ENCODE measurements around the gene SH2D7.

Gene SH2D7

DNA sequence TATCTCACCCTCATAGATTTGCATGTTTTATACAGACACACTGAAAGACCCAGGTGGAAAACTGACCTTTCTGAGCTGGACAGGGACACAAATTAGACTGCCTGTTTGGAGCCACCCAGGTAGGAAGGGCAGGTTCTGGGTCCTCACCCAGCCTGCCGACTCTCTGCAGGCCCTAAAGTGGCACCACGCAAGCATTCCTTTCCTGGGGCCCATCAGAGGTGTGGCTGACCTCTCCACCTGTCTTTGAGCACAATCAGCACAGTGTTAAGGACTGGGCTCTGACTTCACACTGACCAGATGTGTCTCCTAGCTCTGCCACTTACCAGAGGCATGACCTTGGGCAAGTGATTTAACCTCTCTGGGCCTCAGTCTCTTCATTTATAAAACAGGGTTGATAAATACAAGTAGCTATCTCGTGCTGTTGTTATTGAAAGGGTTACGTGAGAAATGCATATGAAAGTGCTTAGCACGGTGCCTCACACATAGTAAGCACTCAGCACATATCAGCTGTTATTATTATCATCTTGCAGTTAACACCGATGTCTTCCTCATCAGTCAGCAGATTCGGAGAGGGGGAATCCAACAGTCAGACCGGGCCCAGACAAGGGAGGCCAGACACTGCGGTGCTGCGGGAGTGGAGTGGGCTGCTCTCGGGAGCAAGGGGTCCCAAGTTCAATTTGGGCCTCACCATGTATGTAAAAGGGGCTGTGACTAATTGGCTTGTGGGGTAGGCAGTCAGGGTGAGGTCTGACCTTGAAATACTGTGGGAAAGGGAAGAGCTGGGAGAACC is 12.9 kb upstream of the SH2D7 start:
- no peak for DNase-seq

DNA sequence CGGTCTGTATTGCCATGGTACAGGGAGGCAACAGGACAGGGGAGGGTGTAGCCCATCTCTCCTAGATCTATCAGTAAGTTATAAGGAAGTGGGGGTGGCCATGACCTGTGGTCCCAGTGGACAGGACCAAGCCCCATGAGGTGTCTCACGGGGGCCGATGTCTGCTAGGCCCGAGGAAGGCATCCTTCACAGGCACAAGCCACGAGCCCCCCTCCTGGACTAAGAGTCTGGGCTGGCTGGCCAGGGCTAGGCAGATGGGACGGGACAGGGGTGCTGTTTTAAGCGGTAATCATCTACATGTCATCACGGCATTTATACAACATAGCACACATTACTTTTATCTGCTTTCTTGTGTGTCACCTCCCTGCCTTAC is 12.3 kb upstream of the SH2D7 start:
- no peak for DNase-seq

- no peak for DNase-seq
Observed at GRCh38 chr15:78082106-78082742, 10.1 kb upstream of the SH2D7 start.

- DNase-seq = no peak
Observed at GRCh38 chr15:78082743-78083110, 9.6 kb upstream of the SH2D7 start.

- DNase-seq = no peak
Observed at GRCh38 chr15:78083186-78083585, 9.2 kb upstream of the SH2D7 start.

- DNase-seq = no peak
Observed at GRCh38 chr15:78083687-78084448, 8.5 kb upstream of the SH2D7 start.

DNA sequence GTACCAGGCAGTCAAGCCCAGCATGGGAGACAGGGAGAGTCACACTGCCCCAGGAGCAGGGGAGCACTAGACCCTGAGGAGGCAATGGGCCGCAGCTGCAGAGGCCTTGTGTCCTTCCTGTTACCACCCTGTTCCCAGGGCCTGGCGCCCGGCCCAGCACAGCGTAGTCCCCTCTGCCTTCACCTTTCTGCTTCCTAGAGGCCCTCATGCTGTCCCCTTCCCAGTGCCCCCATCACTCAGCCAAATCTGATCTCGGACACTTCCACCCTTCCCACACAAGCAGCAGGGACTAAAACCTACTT is 8.0 kb upstream of the SH2D7 start:
- DNase-seq = no peak

GRCh38 chr15:78085928-78086327 is 6.4 kb upstream of the SH2D7 start:
- DNase-seq = no peak

GRCh38 chr15:78087951-78088772 is 4.2 kb upstream of the SH2D7 start:
- no peak for DNase-seq

- no peak for DNase-seq
Observed at GRCh38 chr15:78088773-78089080, 3.6 kb upstream of the SH2D7 start.

- no peak for DNase-seq
Observed at GRCh38 chr15:78090422-78091063, 1.8 kb upstream of the SH2D7 start.

DNA sequence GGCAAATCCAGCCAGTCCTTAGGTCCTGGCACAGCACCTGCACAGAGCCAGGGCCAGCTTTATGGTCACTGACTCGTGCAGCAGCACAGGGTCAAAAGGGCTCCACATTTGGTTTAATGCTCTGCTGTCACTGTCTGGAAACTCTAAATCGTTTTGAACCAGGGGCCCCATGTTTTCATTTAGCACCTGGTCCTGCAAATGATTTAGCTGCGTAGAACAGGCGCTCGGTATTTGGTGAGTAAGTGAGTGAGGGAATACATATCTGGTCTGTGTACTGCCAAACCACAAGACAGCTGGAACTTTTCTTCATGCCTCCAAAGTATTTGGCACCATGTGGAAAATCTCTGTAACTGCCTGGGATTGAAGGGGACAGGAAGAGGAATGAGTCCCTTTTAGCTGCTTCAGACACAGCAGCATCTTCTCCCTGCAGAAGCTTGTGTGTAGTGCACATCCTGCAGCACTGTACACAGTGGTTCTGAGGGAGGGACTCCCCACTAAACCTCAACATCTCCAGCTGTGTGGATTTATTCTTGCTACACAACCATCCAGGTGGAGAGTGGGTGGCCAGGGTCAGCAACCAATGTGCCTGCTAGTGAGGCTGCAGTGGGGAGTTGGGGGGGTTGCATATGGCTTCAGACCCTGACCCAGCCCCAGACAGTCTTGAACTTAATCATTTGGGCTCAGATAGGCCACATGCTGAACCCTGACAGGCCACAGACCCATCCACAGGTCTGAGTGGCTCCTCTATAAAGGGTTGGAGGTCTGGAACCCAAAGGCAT is 1.1 kb downstream of the SH2D7 start:
- no peak for DNase-seq

DNA sequence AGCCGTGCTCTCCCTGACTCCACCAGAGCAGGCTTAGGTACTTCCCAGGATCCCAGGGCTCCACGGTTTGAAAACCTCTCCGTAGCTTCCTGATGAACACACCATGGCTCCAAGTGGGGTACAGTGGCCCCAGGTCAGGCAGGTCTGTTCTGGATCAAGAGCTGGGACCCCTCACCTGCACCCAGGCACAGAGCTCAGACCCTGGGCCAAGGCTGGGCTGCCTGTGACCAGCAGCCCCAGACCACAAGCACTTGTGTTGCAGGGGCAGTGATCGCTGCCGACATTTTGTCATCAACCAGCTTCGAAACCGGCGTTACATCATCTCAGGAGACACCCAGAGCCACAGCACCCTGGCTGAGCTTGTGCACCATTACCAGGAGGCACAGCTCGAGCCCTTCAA is 5.3 kb downstream of the SH2D7 start:
- DNase-seq = no peak

DNA sequence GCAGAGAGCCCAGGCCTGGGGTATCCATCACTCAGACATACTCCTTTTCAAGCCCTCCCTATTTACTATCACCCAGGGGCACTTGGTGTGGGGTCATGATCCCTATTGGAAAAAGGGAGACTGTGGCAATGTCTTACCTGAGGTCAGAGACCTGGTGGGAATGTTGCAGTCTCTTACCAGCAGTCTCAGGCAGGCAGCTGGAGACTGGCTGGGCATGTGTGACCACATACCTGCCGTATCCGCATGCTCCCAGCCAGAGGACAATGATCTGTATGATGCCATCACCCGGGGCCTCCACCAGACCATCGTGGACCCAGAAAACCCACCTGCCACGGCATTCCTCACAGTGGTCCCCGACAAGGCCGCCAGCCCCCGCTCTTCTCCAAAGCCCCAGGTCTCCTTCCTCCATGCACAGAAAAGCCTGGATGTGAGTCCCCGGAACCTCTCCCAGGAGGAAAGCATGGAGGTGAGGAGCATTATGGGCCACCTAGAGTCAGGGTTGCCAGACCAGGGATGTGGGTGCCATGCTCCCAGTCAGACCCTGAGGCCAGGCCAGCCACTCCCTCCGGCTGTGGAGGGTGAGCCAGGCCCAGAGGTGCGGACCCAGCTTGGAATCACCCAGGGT is 5.9 kb downstream of the SH2D7 start:
- DNase-seq = no peak

GRCh38 chr15:78100886-78101285 is 8.5 kb downstream of the SH2D7 start:
- DNase-seq = no peak

DNA sequence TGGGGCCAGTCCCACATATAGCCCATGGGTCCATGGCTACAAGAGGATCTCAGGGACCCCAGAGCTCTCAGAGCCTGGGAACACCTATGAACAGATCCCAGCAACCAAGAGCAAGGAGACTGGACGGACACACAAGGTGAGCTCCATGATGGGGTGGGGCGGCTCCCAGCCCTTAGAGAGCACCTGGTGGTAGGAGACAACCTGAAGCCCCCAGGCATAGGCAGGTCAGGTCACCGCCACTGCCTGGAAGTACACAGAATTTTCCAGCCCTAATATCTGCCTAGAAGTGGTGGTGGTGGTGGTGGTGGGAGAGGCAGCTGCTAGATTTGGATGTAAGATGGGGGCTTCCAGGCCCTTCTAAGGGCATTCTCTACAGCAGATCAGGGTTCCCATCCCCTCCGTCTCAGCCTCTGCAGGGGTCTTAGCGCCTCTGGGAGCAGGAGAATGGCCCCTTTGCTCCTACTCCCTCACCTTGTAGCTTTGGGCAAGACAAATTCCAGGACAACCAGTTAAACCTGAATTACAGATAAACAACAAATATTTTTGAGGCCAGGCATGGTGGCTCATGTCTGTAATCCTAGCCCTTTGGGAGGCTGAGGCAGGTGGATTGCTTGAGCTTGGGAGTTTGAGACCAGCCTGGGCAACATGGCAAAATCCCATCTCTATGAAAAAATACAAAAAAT is 9.2 kb downstream of the SH2D7 start:
- no peak for DNase-seq

DNA sequence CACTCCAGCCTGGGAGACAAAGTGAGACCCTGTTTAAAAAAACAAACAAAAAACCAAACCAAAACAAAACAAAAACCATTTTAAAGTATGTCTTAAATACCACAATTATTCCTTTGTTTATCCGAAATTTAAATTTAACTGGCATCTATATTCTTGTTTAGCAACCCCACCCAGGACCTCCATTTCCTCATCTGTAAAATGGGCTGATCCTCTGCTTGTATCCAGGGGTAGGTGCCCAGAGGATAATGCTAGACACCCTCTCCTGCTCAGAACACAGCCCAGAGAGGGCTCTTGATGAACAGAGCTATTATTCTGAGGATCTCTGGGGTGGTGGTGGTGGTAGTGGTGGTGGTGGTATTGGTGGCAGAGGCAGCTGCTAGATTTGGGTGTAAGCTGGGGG is 9.8 kb downstream of the SH2D7 start:
- DNase-seq = no peak

GRCh38 chr15:78102741-78103140 is 10.4 kb downstream of the SH2D7 start:
- no peak for DNase-seq

DNA sequence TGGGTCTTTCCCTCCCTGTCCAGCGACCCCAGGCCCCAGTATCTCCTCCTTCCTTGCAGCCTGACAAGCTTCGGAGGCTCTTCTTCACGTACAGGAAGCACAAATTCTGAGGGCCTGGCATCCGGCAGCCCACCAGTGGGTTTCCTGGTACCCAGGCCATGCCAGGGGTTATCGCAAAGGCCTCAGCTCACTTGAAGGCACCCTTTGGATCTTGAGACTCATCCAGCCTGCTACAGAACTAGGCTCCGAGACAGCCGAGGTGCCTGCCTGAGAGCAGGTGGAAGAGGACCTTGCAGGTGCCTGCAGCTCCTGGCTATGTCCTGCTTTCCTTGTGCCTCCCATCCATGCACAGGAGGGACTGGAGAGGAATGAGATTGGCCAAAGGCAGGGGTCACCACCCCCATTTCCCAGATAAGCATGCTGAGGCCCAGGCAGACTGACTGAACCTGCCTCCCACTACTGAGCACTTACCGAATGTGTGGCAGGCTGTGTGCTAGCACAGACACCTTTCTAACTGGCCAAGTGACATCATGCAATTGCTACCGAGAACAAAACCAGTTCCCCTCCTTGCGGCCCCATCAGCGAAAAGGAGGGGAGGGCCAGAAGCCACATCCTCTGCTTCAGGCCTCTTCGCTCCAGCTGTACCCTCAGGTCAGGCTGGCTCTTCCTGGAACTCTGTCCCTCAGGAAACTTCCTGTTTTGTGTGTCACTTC is 11.2 kb downstream of the SH2D7 start:
- no peak for DNase-seq

DNA sequence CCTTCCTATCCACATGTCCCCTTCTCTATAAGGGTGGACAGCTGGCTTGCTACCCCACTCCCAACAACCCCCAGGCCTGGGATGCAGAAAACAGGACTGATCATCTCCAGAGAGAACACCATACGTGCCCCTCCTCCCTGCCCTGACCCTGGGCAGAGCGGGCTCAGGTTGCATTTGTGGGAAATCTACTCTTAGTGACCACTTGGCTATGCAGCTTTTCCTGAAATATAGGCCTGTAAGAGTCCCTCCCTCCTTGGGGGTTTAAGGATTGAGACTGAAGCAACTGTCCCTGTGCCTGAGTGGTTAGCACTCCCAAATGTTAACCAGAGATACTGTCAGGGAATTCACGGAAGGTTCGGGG is 11.7 kb downstream of the SH2D7 start:
- no peak for DNase-seq

All from DMS153 (cell line).